Measurements from ENCODE around the gene WDR93. TPM values are rescaled to one million over a fixed set of nuclear protein-coding genes. Genes with fewer than 3 reads are reported as not detected.

The WDR93 gene
- total and polyA plus RNA-seq, 2 of the 4 experiments (the other 2 are of a cell fraction), result not detected

- CTCF ChIA-PET, result interaction anchor here (0.6 kb wide), 1 partner anchor 14 kb away, joined by 3 read pairs; the partner anchor contains the start of gene MESP2
- POLR2A ChIA-PET (ENCODE audit: unreplicated experiment), result no interaction called here
- no peak overlapping the region for H3K18ac ChIP-seq (ENCODE audit: low read depth, low read length)
- no peak overlapping the region for H3K56ac ChIP-seq (ENCODE audit: extremely low read depth, insufficient read depth, low read length)
- TF ChIP-seq SMC3 (IDR thresholded peaks at IDR 0.05; ENCODE audit: low read depth, low read length) (no peak), BHLHE40 (IDR thresholded peaks at IDR 0.05; ENCODE audit: low read depth, low read length) (no peak), FOS (IDR thresholded peaks at IDR 0.05; ENCODE audit: low read depth, low read length) (no peak), CEBPB (IDR thresholded peaks at IDR 0.05; ENCODE audit: low read depth, low read length) (no peak), RAD21 (IDR thresholded peaks at IDR 0.05; ENCODE audit: low read length) (no peak), POLR2A (IDR thresholded peaks at IDR 0.05; ENCODE audit: low read depth, low read length) (no peak)
- no peak overlapping the region for H3K23ac ChIP-seq (ENCODE audit: low read depth, low read length)
- no peak overlapping the region for H2BK20ac ChIP-seq (ENCODE audit: low read depth, low read length)
- peaks cover 5% of the 10 kb centered on the region; the same call in 1 of the 2 replicates for H3K4me1 ChIP-seq (ENCODE audit: control insufficient read depth, insufficient read depth, low read length)
- no peak overlapping the region for H3K4ac ChIP-seq (ENCODE audit: low read depth, low read length)
- no peak overlapping the region for H4K5ac ChIP-seq (ENCODE audit: low read depth, low read length)
- intact Hi-C loops (cut with micrococcal nuclease) (no loop called here), in situ Hi-C loops (cut with MboI; ENCODE audit: low sequenced_read_pairs) (no loop called here), dilution Hi-C loops (cut with HindIII; ENCODE audit: low sequenced_read_pairs, unreplicated experiment) (no loop called here)
- no TSS peak for BruUV-seq (replicated peaks)
- no peaks in the 10 kb centered on the region for H3K27me3 ChIP-seq (ENCODE audit: control insufficient read depth, insufficient read depth, low read length)
- H2BK120ac ChIP-seq (ENCODE audit: low read depth, low read length), result no peak overlapping the region
- no peak overlapping the region for H3K27ac ChIP-seq (ENCODE audit: insufficient read depth, low read length)
- H3K36me3 ChIP-seq (ENCODE audit: control insufficient read depth, insufficient read depth, low read length), result peaks cover 30% of the 10 kb centered on the region
- WGBS, 2 experiments (ENCODE audit: extremely low coverage in 2 of 2, insufficient read length in 1 of 2), result no CpG with 5 or more reads among the region's 10 CpGs
- ATAC-seq (ENCODE audit: low read depth) (no peak), DNase-seq (no peak)
- peaks cover 3% of the 10 kb centered on the region; the same call in 1 of the 2 replicates for H3K9me3 ChIP-seq (ENCODE audit: control insufficient read depth, insufficient read depth, low read length)
- no peak overlapping the region for H4K91ac ChIP-seq (ENCODE audit: insufficient read depth, low read depth, low read length)
- no peaks in the 10 kb centered on the region for H3K79me1 ChIP-seq (ENCODE audit: low read depth in 1 of 2, low read length in 2 of 2)
- H4K8ac ChIP-seq (ENCODE audit: low read depth in 2 of 2, low read length in 2 of 2), result no peak overlapping the region
- H2AK9ac ChIP-seq (replicated peaks; ENCODE audit: low read depth, low read length, poor library complexity), result no peak overlapping the region
- no peak overlapping the region for H3K4me2 ChIP-seq (ENCODE audit: low read depth, low read length)
- H2AFZ ChIP-seq (replicated peaks; ENCODE audit: low read length, poor library complexity), result no peak overlapping the region
- H3K9ac ChIP-seq (ENCODE audit: low read depth, low read length), result no peak overlapping the region
- H4K20me1 ChIP-seq (ENCODE audit: insufficient read depth, low read length), result no peaks in the 10 kb centered on the region
- no peak overlapping the region for H2AK5ac ChIP-seq (ENCODE audit: low read depth, low read length)
- no peak overlapping the region for H3K4me3 ChIP-seq (ENCODE audit: insufficient read depth, low read depth, low read length)
- no peak overlapping the region for H2BK5ac ChIP-seq (ENCODE audit: low read depth, low read length, poor library complexity, severe bottlenecking)
- no peak overlapping the region for H2BK15ac ChIP-seq (ENCODE audit: low read depth, low read length)
- H3K14ac ChIP-seq (replicated peaks; ENCODE audit: low read depth, low read length), result no peak overlapping the region
- 0 out of 2 replicates have a peak, but pooled peaks cover 5% of the 10 kb centered on the region for H3K9me1 ChIP-seq (ENCODE audit: insufficient read depth, low read length)
These were observed 99.6 kb downstream of the WDR93 start for GRCh38 chr15:89790206-89790605.

All from IMR-90 (cell line).